Activated naive CD8-positive, alpha-beta T cell treated with anti-CD3 and anti-CD28 coated beads, Interleukin-2, amount 10 ng/mL, durations not matched to agents 7 days and 5 days (primary cell): ENCODE measurements around the gene SH3BGRL3. TPM values are rescaled to one million over a fixed set of nuclear protein-coding genes. Genes with fewer than 3 reads are reported as not detected.
"Not testable (repeated sequence)": the region's sequence is repeated elsewhere in the genome, so short reads cannot be mapped to it uniquely, and the experiment has no call there.

ENCODE experiments used
- ATAC-seq: fragments of 150-1000 bp; cut with Tn5 transposase; one replicate; pipeline ENCODE4 v1.10.0; 2021; ENCODE audit warnings: low read depth, moderate library complexity
- POLR2A ChIA-PET: fragments of 350-600 bp; sonication (Branson Sonifier 250); formaldehyde crosslinking; loops from one replicate; lab custom pipeline; 2021; ENCODE audit warnings: antibody characterized with exemption; lab: Charles Lee
- DNase-seq: peaks from one replicate; pipeline ENCODE4 v3.0.0; 2021
- H3K27ac Mint-ChIP-seq: one replicate; pipeline ENCODE4 v1.8.0; 2022; ENCODE audit warnings: mild to moderate bottlenecking, mixed read lengths
- H3K27me3 Mint-ChIP-seq: one replicate; pipeline ENCODE4 v1.8.0; 2022; ENCODE audit warnings: mild to moderate bottlenecking, moderate library complexity, mixed read lengths
- H3K36me3 Mint-ChIP-seq: one replicate; pipeline ENCODE4 v1.8.0; 2021; ENCODE audit warnings: mild to moderate bottlenecking, mixed read lengths
- H3K4me1 Mint-ChIP-seq: one replicate; pipeline ENCODE4 v1.8.0; 2021; ENCODE audit warnings: mixed read lengths
- H3K4me3 Mint-ChIP-seq: one replicate; pipeline ENCODE4 v1.8.0; 2022; ENCODE audit warnings: mild to moderate bottlenecking, moderate library complexity, mixed read lengths
- H3K9me3 Mint-ChIP-seq: one replicate; pipeline ENCODE4 v1.8.0; 2021; ENCODE audit warnings: mixed read lengths
- total RNA-seq, 2 experiments: library from RNA; stranded (reverse); gene quantifications; one replicate each; pipeline ENCODE4 v1.2.3, GENCODE V29; 2021

Gene SH3BGRL3
- total RNA-seq, 2 experiments from 2014 or later: 531 to 542 TPM

DNA sequence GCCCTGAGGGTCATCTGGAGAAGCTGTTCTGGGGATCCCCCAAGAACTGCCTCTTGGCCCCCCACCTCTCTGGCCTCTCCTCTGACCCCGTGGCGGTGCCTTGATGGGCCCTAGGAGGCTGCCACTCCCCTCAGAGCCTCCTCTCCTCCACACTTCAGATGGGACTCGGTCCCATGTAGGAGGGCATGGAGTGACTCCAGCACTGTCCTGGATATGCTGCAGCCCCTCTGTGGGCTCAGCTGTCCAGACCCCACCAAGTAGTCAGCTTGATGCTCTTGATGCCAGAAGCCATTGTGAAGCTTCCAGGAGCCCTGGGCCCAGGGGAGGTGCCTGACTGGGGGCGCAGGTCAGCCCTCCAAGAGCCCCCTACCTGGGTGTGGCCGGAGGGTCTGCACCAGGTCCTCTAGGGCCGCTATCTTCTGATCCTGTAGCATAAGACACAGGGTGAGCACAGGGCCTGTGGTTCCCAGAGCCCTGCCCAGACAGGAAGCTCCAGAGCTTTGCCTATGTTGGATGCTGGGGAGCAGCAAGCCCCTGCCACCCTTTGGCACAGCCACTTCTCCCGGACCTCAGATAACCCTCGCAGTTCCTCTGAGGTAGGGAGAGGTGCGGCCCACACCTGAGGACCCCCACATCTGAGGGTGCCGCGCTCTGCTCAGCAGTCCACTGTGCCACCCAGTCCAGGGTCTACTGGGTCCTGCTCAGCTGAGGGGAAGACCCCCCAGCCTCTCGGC lies 17.3 kb downstream of the SH3BGRL3 start:
- POLR2A ChIA-PET: interaction anchor here (1.1 to 1.9 kb wide), 3 partner anchors 8 to 9 kb away, joined by 3 to 6 read pairs (median 6); partner anchors contain the start of gene UBXN11
- peaks cover 9% of the 10 kb centered on the region for H3K36me3 Mint-ChIP-seq
- H3K9me3 Mint-ChIP-seq: no peaks in the 10 kb centered on the region
- no peak overlapping the region for H3K27ac Mint-ChIP-seq
- no peaks in the 10 kb centered on the region for H3K27me3 Mint-ChIP-seq
- no peak overlapping the region for H3K4me3 Mint-ChIP-seq
- ATAC-seq (no peak), DNase-seq (no peak)
- peaks cover 14% of the 10 kb centered on the region for H3K4me1 Mint-ChIP-seq

DNA sequence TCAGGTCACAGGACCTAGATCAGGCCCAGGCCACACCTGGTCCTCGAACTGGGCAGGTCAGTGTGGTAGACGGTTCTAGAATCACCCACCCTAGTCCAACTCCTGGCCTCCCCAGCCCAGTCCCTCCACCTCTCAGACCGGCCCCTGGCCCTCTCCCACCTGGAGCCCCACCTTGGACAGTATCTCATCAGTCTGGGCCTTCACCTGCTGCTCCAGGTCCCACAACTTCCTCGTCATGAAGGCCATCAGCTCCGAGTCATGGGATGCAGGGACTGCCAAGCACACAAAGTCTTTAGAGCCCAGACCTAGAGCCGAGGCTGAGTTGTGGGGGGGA lies 17.9 kb downstream of the SH3BGRL3 start:
- H3K9me3 Mint-ChIP-seq: no peaks in the 10 kb centered on the region
- H3K27ac Mint-ChIP-seq: peak overlapping the region; percentile 38
- POLR2A ChIA-PET: interaction anchor here (1.5 to 1.9 kb wide), 2 partner anchors 8 to 9 kb away, joined by 6 read pairs; partner anchors contain the start of gene UBXN11
- H3K4me3 Mint-ChIP-seq: no peak overlapping the region
- DNase-seq (no peak), ATAC-seq (no peak)
- no peaks in the 10 kb centered on the region for H3K27me3 Mint-ChIP-seq
- peaks cover 14% of the 10 kb centered on the region for H3K4me1 Mint-ChIP-seq
- H3K36me3 Mint-ChIP-seq: peaks cover 9% of the 10 kb centered on the region

DNA sequence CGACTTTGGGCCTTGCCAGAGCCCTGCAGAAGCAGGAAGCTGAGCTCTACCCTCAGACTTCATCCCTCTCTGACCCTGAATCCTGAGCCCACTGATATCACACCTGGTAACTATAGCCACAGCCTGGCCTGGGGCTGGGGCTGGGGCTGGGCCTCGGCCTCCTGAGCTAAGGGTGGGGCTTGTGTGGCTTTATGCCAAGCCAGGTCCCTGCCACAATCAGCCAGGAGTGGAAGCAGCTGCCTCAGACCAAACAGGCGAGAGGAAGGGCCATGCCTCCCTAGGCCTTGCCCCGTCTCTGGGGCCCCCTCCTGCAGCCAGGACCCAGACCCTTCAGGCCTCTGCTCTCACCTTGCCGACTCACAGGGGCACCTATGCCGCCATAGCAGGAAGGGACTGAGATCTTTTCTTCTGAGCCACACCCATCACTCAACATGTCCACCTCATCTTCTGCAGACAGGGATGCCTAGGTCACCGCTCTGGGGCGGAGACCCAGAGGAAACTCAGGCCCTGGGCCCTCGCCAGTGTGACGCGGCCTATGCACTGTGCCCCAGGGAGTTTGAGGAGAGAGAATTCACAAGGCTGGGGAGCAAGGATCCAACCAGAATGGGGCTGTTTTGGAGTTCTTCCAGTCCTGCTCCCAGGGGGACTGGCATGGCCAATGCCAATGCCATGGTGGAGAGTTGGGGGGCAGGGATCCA lies 20.8 kb downstream of the SH3BGRL3 start:
- DNase-seq (no peak), ATAC-seq (no peak)
- Mint-ChIP-seq H3K27me3 (no peaks in the 10 kb centered on the region), H3K36me3 (peaks cover 4% of the 10 kb centered on the region), H3K27ac (peak overlapping the region; percentile 54), H3K9me3 (no peaks in the 10 kb centered on the region), H3K4me3 (no peak overlapping the region), H3K4me1 (peaks cover 15% of the 10 kb centered on the region)
- POLR2A ChIA-PET: interaction anchor here (2.0 to 3.2 kb wide), 3 partner anchors 11 to 17 kb away, joined by 5 to 22 read pairs (median 9); partner anchors contain the start of gene CD52

DNA sequence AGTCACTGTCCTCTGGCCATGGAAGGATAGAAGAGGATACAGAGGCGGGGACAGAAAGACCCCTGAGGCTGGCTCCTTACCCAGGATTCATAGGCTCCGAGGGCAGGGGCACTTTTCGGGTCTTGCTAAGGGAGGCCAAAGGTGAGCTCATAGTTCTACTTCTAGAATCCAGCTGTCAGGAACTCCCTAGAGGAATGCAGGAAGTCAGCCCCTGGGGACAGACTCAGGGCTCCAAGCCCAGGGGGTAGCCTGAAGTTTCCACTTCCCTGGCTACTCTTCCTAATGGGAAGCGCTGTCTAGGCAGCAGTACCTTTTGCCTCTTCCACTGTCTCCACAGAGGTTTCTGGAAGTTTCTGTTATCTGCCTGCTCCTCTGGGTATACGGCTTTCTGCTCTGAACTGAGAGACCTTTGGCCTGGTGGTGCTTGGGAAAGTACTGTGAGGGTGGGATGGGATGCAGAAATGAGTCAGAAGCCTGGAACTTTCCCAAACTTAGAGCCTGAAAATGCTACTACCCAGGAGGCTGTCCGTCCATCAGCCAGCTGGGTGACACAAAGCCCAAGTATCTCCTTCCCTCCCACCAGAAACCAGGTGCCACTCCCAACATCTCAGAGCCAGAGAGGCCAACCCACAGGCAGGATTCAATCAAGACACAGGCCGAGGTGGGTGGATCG lies 23.0 kb downstream of the SH3BGRL3 start:
- no peaks in the 10 kb centered on the region for H3K36me3 Mint-ChIP-seq
- H3K4me1 Mint-ChIP-seq: peaks cover 33% of the 10 kb centered on the region
- DNase-seq: no peak
- H3K9me3 Mint-ChIP-seq: no peaks in the 10 kb centered on the region
- H3K27ac Mint-ChIP-seq: no peak overlapping the region
- no peaks in the 10 kb centered on the region for H3K27me3 Mint-ChIP-seq
- POLR2A ChIA-PET: interaction anchor here (0.7 kb wide), 2 partner anchors 13 to 213 kb away, joined by 4 to 5 read pairs; no protein-coding TSS in a partner anchor
- ATAC-seq: no peak
- no peak overlapping the region for H3K4me3 Mint-ChIP-seq

DNA sequence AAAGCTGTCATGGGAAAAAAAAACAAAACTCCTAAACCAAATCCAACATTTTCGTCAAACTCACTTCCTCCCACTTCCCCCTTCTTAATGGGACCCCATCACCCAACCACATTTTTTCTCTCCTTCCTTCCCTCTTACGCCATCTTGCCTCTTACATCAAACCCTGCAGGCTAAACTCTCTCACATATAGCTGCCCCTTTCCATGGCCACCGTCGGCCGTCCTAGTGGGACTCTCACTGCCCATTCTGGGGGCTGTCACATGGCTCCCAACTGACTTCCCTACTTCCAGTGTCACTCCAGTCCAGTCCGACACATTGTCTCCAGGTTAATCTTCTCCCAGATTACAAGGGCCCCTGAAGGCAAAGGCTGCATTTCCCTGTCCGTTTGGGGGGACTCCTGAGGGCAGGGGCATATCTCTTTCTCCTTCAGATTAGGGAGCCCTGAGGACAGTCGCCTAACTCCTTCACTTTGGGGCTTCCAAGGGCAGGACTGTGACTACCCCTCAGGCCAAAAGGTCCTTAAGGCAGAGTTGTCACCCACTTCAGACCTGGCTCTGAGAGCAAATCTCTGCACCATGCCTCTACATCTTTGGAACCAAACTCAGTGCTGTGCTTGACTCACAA lies 25.9 kb downstream of the SH3BGRL3 start:
- no peaks in the 10 kb centered on the region for H3K27me3 Mint-ChIP-seq
- ATAC-seq: no peak
- H3K36me3 Mint-ChIP-seq: no peaks in the 10 kb centered on the region
- peak overlapping the region; percentile 94 for H3K4me3 Mint-ChIP-seq
- peaks cover 32% of the 10 kb centered on the region for H3K4me1 Mint-ChIP-seq
- no peaks in the 10 kb centered on the region for H3K9me3 Mint-ChIP-seq
- H3K27ac Mint-ChIP-seq: peak overlapping the region; percentile 97
- POLR2A ChIA-PET: interaction anchor here (2.2 to 24.2 kb wide), 4 partner anchors 9 to 22 kb away, joined by 6 to 1079 read pairs (median 84); partner anchors contain the start of genes CD52 and SH3BGRL3
- no peak for DNase-seq

DNA sequence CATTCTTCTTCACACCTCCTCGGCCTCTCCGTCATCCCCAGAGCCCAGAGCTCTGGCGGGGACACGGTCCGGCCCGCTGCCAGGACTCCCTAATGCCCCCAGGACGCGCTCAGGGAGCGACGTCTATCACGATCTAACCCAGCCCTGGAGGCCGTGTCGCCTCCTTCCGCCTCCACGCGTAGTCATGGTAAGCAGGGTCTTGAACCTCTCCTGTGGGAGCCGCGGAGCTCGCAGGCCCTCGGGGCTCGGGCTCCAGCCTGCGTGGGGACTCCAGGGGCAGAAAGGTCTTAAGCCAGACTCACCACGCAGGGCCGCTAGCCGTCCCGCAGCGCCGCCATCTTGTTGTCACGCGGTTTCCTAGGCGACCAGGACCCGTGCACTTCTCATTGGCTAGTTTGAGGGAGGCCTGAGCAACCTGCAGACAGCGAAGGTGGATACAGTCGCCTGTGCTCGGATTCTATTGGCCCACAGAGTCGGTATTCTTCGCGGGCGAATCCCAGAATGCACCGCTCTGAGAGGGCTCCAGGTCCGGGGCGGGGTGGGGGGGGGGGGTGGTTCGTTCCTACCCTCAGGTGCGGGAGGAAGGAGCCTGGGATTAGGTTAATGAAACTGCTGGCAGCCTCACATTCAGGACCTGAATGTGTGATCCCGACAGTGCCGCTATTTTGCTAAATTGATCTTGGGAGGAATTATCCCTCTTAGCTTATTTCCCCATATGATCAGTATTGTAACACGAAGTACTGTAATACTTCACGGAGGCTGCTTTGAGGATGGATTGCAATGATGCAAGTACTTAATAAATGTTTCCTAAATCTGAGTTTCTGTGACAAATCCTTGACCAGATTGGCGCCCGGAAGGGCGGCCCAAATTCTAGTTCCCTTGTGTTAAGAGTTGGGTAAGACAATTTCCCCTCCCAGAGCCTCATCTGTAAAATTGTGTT lies 26.7 kb downstream of the SH3BGRL3 start, which contains the start of gene UBXN11:
Gene UBXN11 (minus strand): TSS at position 347 of the 940 bp plus-strand sequence. CDS start 3,753 bp downstream, outside the sequence.
- Mint-ChIP-seq H3K9me3 (no peaks in the 10 kb centered on the region), H3K36me3 (no peaks in the 10 kb centered on the region), H3K27me3 (no peaks in the 10 kb centered on the region), H3K4me1 (peaks cover 30% of the 10 kb centered on the region), H3K27ac (peak within 1 kb of the TSS; percentile 97), H3K4me3 (peak within 1 kb of the TSS; percentile 94)
- POLR2A ChIA-PET: interaction anchor here (1.1 to 24.2 kb wide), 6 partner anchors 9 to 195 kb away, joined by 3 to 1079 read pairs (median 16); partner anchors contain the start of genes CD52, PDIK1L and SH3BGRL3
- ATAC-seq (peak; percentile 99), DNase-seq (peak; percentile 88)

DNA sequence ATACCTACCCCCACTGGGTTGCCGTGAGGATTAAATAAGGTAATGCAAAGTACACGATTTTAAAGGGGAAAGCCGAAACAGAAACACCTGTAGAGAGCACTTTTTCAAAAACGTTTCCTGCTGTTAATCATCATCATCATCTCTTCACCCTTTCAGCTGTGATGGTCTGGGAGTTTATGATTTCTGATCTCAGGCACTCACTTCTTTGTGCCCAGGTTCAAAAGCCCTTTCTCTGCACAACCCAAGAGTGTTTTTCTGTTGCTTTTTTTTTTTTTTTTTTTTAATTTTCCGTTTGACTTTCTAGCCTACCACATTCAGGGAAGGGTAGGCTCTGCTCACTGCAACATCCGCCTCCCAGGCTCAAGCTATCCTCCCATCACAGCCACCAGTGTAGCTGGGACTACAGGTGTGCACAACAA lies 27.5 kb downstream of the SH3BGRL3 start:
- H3K4me3 Mint-ChIP-seq: peak overlapping the region; percentile 94
- H3K27ac Mint-ChIP-seq: peak overlapping the region; percentile 97
- no peaks in the 10 kb centered on the region for H3K27me3 Mint-ChIP-seq
- H3K9me3 Mint-ChIP-seq: no peaks in the 10 kb centered on the region
- DNase-seq (no peak), ATAC-seq (peak; percentile 10)
- peaks cover 34% of the 10 kb centered on the region for H3K4me1 Mint-ChIP-seq
- POLR2A ChIA-PET: interaction anchor here (0.6 to 24.2 kb wide), 9 partner anchors 8 to 1382 kb away, joined by 3 to 1079 read pairs (median 6); partner anchors contain the start of genes CD52, PDIK1L and SH3BGRL3
- no peaks in the 10 kb centered on the region for H3K36me3 Mint-ChIP-seq

DNA sequence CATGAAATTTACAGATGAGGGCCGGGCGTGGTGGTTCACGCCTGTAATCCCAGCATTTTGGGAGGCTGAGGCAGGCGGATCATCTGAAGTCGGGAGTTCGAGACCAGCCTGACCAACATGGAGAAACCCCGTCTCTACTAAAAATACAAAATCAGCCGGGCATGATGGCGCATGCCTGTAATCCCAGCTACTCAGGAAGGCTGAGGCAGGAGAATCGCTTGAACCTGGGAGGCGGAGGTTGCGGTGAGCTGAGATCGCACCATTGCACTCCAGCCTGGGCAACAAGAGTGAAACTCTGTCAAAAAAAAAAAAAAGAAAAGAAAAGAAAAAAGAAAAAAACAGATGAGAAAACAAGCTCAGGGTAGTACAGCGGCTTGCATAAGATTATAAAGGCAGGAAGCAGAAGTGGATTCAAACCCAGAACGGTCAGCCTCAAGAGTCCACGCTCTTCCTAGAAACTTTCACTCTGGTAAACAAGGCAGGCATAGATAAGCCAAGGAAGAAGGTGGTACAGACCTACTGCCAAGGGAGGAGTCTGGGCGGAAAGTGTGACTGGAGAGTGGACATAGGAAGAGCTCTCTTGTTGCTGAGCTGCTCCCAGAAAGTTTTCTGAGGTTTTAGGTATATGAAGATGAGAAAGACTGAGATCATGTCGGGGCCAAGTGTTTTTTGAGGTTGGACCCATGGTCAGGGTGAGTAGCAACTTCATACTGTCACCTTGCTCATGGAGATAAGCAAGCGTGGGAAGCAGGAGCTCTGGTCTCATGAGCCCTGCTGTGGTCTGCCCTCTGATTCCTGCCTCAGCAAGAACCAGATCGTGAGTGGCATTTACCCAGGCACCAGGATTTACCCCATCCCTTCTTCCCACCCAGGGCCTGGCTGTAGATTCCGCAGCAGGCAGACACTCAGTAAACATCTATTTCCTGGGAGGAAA lies 28.3 kb downstream of the SH3BGRL3 start:
- H3K27me3 Mint-ChIP-seq, H3K36me3 Mint-ChIP-seq, H3K9me3 Mint-ChIP-seq, DNase-seq, ATAC-seq: not testable (repeated sequence)
- POLR2A ChIA-PET: interaction anchor here (0.6 to 24.2 kb wide), 10 partner anchors 7 to 1382 kb away, joined by 3 to 1079 read pairs (median 6); partner anchors contain the start of genes CD52 and SH3BGRL3
- H3K4me3 Mint-ChIP-seq: peak overlapping the region; percentile 94
- peak overlapping the region; percentile 97 for H3K27ac Mint-ChIP-seq
- peaks cover 38% of the 10 kb centered on the region for H3K4me1 Mint-ChIP-seq

DNA sequence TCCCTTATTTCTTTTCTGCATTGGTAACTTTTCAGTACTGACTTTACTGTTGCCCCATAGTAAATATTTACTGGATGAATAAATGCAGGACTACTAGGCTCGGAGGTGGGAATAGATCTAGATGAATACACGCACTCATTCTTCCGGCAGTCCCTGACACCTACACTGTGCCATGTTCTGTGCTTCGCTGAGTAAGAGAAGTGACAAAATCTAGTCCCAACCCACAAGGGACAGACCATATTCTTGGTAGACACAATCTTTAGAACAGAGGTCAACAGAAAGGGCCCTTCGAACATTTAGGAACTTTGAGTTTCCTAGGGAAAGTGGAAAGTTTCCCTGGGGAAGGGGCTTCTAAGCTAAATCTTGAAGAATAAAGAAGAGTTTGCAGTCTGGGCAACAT lies 34.6 kb downstream of the SH3BGRL3 start:
- Mint-ChIP-seq H3K4me3 (no peak overlapping the region), H3K27me3 (no peaks in the 10 kb centered on the region)
- POLR2A ChIA-PET: interaction anchor here (1.8 to 24.2 kb wide), 2 partner anchors 8 to 31 kb away, joined by 27 to 1079 read pairs; partner anchors contain the start of genes SH3BGRL3 and UBXN11

DNA sequence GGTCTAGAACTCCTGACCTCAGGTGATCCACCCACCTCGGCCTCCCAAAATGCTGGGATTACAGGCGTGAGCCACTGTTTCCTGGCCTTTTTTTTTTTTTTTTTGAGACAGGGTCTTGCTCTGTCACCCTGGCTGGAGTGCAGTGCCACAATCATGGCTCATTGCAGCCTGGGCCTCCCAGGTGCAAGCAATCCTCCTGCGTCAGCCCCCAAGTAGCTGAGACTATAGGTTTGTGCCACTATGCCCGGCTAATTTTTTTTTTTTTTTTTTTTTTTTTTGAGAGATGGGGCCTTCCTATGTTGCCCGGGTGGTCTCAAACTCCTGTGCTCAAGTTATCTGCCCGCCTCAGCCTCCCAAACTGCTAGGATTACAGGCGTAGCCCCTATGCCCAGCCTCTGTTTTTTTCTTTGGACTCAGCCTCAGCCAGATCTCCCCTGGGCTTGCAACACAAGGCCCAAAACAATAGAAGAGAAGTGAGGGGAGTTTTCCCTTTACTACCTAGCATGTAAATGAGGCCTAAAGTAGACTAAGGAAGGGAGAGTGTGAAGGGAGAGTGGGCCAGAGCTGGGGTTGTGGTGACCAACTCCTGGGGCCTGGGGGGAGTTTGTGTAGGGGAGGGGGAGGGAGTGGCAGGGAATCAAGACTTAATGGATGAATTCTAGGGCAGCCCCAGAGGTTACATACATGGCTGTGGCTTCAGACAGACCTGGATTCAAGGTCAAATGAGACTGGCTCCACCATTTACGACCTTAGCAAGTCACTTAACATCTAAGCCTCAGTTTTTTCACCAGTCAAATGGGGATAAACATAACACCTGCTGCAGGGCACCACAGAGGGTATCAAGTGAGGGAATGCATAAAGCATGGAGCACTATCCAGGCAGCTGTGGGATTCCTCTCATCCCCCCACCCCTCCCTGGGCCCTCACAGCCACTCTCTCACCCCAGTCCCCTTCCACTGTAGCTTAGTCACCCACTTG lies 36.3 kb downstream of the SH3BGRL3 start:
- no peak for ATAC-seq
- DNase-seq: no peak
- POLR2A ChIA-PET: interaction anchor here (0.6 to 24.2 kb wide), 8 partner anchors 8 to 68 kb away, joined by 3 to 1079 read pairs (median 6); partner anchors contain the start of genes SH3BGRL3 and UBXN11
- H3K4me3 Mint-ChIP-seq: peak overlapping the region; percentile 94
- H3K36me3 Mint-ChIP-seq: peaks cover 28% of the 10 kb centered on the region
- peak overlapping the region; percentile 81 for H3K27ac Mint-ChIP-seq
- H3K27me3 Mint-ChIP-seq: no peaks in the 10 kb centered on the region
- no peaks in the 10 kb centered on the region for H3K9me3 Mint-ChIP-seq
- peaks cover 47% of the 10 kb centered on the region for H3K4me1 Mint-ChIP-seq

More for the DNA sequence above, 34.6 kb downstream of the SH3BGRL3 start:
- no peak for ATAC-seq
- no peaks in the 10 kb centered on the region for H3K9me3 Mint-ChIP-seq
- H3K36me3 Mint-ChIP-seq: peaks cover 19% of the 10 kb centered on the region
- no peak for DNase-seq
- peaks cover 42% of the 10 kb centered on the region for H3K4me1 Mint-ChIP-seq
- no peak overlapping the region for H3K27ac Mint-ChIP-seq
